HepG2 (cell line): ENCODE results near the gene AHCYL1. TPM values are rescaled to one million over a fixed set of nuclear protein-coding genes. Genes with fewer than 3 reads are reported as not detected.

Experiments used
- ATAC-seq: fragments of 200-7000 bp; cut with Tn5 transposase; 3 replicates; pipeline ENCODE4 v1.9.1; 2020; ENCODE audit warnings: mild to moderate bottlenecking, moderate library complexity
- BruUV-seq: library from RNA; stranded (reverse); fragments of 400-500 nt; replicated peaks from 2 replicates; lab custom pipeline; 2021; lab: Mats Ljungman, UMichigan
- CTCF ChIA-PET: fragments of 300-600 bp; formaldehyde crosslinking; extraction: SDS; loops from one replicate; lab custom pipeline; 2021; ENCODE audit warnings: low total read pairs, inconsistent platforms, low intra/inter-chr PET ratio; lab: Yijun Ruan, JAX
- POLR2A ChIA-PET: fragments of 350-600 bp; sonication (Branson Sonifier 250); formaldehyde crosslinking; loops from one replicate; lab custom pipeline; 2020; ENCODE audit warnings: antibody characterized with exemption, inconsistent platforms; lab: Yijun Ruan, JAX
- DNase-seq: peaks from one replicate; pipeline ENCODE4 v3.0.0-alpha.2; 2015; ENCODE audit warnings: low spot score
- FAIRE-seq: peaks from 3 replicates; lab custom pipeline; 2011; peaks lifted over from hg19 to GRCh38; lab: Jason Lieb, UNC
- H2AFZ ChIP-seq: one replicate; pipeline ENCODE4 v1.6.1; 2011; ENCODE audit warnings: low read length, inconsistent platforms
- H3K27ac ChIP-seq: fragments of 300-600 bp; 3 replicates; pipeline ENCODE4 v1.8.0; 2011; ENCODE audit warnings: mixed run types, mild to moderate bottlenecking, mixed read lengths, low read length, inconsistent platforms; ENCODE audit not compliant: insufficient read depth; ENCODE audit errors: extremely low read length
- H3K27me3 ChIP-seq, 2 experiments: fragments of 200-600 bp in 1 of 2; 2 replicates in 1 of 2; 3 replicates in 1 of 2; pipeline versions ENCODE4 v1.6.0 to v1.8.0; 2011; ENCODE audit warnings: low read length in 2 of 2, mild to moderate bottlenecking in 2 of 2, moderate library complexity in 2 of 2, inconsistent platforms in 1 of 2; ENCODE audit not compliant: insufficient read depth in 2 of 2, control insufficient read depth in 1 of 2
- H3K36me3 ChIP-seq, 2 experiments: fragments of 200-600 bp in 1 of 2; replicated peaks in 1 of 2; 2 replicates in 1 of 2; 3 replicates in 1 of 2; pipeline versions ENCODE4 v1.5.1 to v1.8.0; 2011; ENCODE audit warnings: low read length in 2 of 2, inconsistent platforms in 1 of 2; ENCODE audit not compliant: insufficient read depth in 2 of 2, control insufficient read depth in 1 of 2
- H3K4me1 ChIP-seq: 2 replicates; pipeline ENCODE4 v1.5.1; 2012; ENCODE audit warnings: low read length, inconsistent platforms; ENCODE audit not compliant: insufficient read depth
- H3K4me2 ChIP-seq: 2 replicates; pipeline ENCODE4 v1.6.0; 2011; ENCODE audit warnings: low read depth, low read length, inconsistent platforms
- H3K4me3 ChIP-seq, 3 experiments: fragments of 200-600 bp in 1 of 3; sonication (generic), shearing (Covaris generic) in 1 of 3; replicated peaks in 1 of 3; 2 replicates each; pipeline ENCODE4 v1.5.1; 2011 to 2016; ENCODE audit warnings: low read length in 3 of 3, inconsistent platforms in 2 of 3, low read depth in 2 of 3, mild to moderate bottlenecking in 2 of 3, control low read depth in 1 of 3, mixed read lengths in 1 of 3; ENCODE audit not compliant: insufficient read depth in 1 of 3
- H3K79me2 ChIP-seq: one replicate; pipeline ENCODE4 v1.6.1; 2011; ENCODE audit warnings: low read length, inconsistent platforms; ENCODE audit not compliant: insufficient read depth
- H3K9ac ChIP-seq: 2 replicates; pipeline ENCODE4 v1.6.0; 2011; ENCODE audit warnings: mild to moderate bottlenecking, low read depth, low read length, inconsistent platforms; ENCODE audit not compliant: insufficient read depth
- H3K9me3 ChIP-seq: 2 replicates; pipeline ENCODE4 v1.5.1; 2012; ENCODE audit warnings: mild to moderate bottlenecking, low read length
- H4K20me1 ChIP-seq: 2 replicates; pipeline ENCODE4 v1.6.0; 2011; ENCODE audit warnings: inconsistent platforms, mild to moderate bottlenecking, low read length, moderate library complexity; ENCODE audit not compliant: insufficient read depth
- DZIP1 ChIP-seq: sonication (generic); formaldehyde crosslinking; IDR thresholded peaks from 2 replicates; pipeline ENCODE4 v1.5.0; 2020; ENCODE audit warnings: mild to moderate bottlenecking, missing genetic modification reagents
- ERF ChIP-seq: IDR thresholded peaks from 2 replicates; pipeline ENCODE4 v1.6.1; 2018; ENCODE audit warnings: missing biosample characterization, missing genetic modification reagents
- ZNF619 ChIP-seq: sonication (generic); formaldehyde crosslinking; IDR thresholded peaks from 2 replicates; pipeline ENCODE4 v1.4.0; 2020; ENCODE audit warnings: mild to moderate bottlenecking, missing genetic modification reagents
- ZNF691 ChIP-seq: sonication (generic); formaldehyde crosslinking; IDR thresholded peaks from 2 replicates; pipeline ENCODE4 v1.4.0; 2020; ENCODE audit warnings: missing genetic modification reagents, low read depth, mild to moderate bottlenecking, borderline replicate concordance
- ZNF709 ChIP-seq: sonication (generic); formaldehyde crosslinking; IDR thresholded peaks from 2 replicates; pipeline ENCODE4 v1.5.0; 2020; ENCODE audit warnings: mild to moderate bottlenecking, missing genetic modification reagents
- ZNF790 ChIP-seq: sonication (generic); formaldehyde crosslinking; IDR thresholded peaks from 2 replicates; pipeline ENCODE4 v1.8.0; 2022; ENCODE audit warnings: missing genetic modification reagents, mild to moderate bottlenecking, borderline replicate concordance
- WGBS: methylation state at CpG from one replicate; pipeline ENCODE4 v1.1.6; 2017; ENCODE audit warnings: low lambda C conversion rate; 5-methylcytosine and 5-hydroxymethylcytosine counted together
- in situ Hi-C: cut with HindIII; loops from 2 replicates; pipeline ENCODE4 v1.10.0; 2017; ENCODE audit warnings: low pct_unique_long_range_greater_than_20kb; ENCODE audit not compliant: extremely low pct_ligation_motif_present
- intact Hi-C: fragments of 100-400 bp; cut with micrococcal nuclease; formaldehyde crosslinking; loops from one replicate; pipeline ENCODE4 v1.10.0; 2022; ENCODE audit not compliant: unreplicated experiment
- polyA plus RNA-seq, 8 experiments: library from polyadenylated mRNA; depleted of rRNA in 3 of 8; stranded (reverse) in 7 of 8; unstranded in 1 of 8; fragments of >200 nt; fragmentation: Illumina TruSeq in 4 of 8; extraction: Trizol in 4 of 8; gene quantifications; 2 replicates each; pipeline versions ENCODE4 v1.2.1 to v1.2.3, GENCODE V29; 2011 to 2016; ENCODE audit warnings: low read depth in 4 of 8, missing spikeins in 1 of 8, mixed read lengths in 1 of 8; ENCODE audit not compliant: insufficient read depth in 1 of 8
- total RNA-seq, 5 experiments: library from RNA; depleted of rRNA; stranded (reverse); fragments of >200 nt; fragmentation: Illumina TruSeq; extraction: Trizol; gene quantifications; 2 replicates each; pipeline ENCODE4 v1.2.3, GENCODE V29; 2016; ENCODE audit warnings: low read depth in 1 of 5
- TF ChIP-seq, protein P1 (sequence below): sonication (generic); formaldehyde crosslinking; IDR thresholded peaks from 2 replicates; pipeline ENCODE4 v1.5.0; 2020; ENCODE audit warnings: missing genetic modification reagents

Gene AHCYL1
- total and polyA plus RNA-seq, 2 of the 13 experiments (the other 11 are each of a cell fraction or from before 2014, with no cell fraction given), result 40.9 to 76.3 TPM

GRCh38 chr1:109980324-109981003 lies 4.1 kb upstream of the AHCYL1 start (continued):
- TF ChIP-seq ZNF691 (CRISPR knock-in tag), result 0 out of 2 replicates have a peak, but pooled peaks have one; percentile 28
- TF ChIP-seq, protein P1, sequence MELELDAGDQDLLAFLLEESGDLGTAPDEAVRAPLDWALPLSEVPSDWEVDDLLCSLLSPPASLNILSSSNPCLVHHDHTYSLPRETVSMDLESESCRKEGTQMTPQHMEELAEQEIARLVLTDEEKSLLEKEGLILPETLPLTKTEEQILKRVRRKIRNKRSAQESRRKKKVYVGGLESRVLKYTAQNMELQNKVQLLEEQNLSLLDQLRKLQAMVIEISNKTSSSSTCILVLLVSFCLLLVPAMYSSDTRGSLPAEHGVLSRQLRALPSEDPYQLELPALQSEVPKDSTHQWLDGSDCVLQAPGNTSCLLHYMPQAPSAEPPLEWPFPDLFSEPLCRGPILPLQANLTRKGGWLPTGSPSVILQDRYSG (CRISPR knock-in tag), result no peak
- no peak for TF ChIP-seq DZIP1 (CRISPR knock-in tag)
- TF ChIP-seq ERF (CRISPR knock-in tag), result 0 out of 2 replicates have a peak, but pooled peaks have one; percentile 25

DNA sequence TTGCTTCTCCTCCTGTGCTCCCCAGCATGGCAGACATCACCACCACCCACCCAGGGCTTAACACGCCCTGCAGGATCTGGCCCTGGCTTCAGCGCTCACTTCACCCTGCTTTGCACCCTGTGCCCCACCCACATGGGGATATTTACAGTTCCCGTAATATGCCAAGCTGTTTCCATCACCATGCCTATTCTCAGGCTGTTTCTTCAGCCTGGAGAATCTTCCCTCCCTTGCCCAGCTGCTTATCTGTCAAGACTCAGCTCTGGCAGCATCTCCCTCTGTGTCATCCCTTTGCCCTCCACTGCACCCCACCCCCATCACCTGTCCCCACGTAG lies 3.6 kb upstream of the AHCYL1 start:
- ChIA-PET CTCF (interaction anchor here (1.2 to 3.3 kb wide), 4 partner anchors 20 to 204 kb away, joined by 3 to 21 read pairs (median 18); no protein-coding TSS in a partner anchor), POLR2A (interaction anchor here (7.1 kb wide), 1 partner anchor 20 kb away, joined by 34 read pairs; no protein-coding TSS in a partner anchor)
- intact Hi-C loops (loop anchor here (2.0 to 10.0 kb wide), 4 partner anchors 50 to 436 kb away; partner anchors contain the start of genes GNAI3 and GSTM5), in situ Hi-C loops (loop anchor here (5.0 to 10.0 kb wide), 3 partner anchors 59 to 336 kb away; no protein-coding TSS in a partner anchor)
- TF ChIP-seq ZNF709 (CRISPR knock-in tag) (0 out of 2 replicates have a peak, but pooled peaks have one; percentile 0), ZNF790 (CRISPR knock-in tag) (0 out of 2 replicates have a peak, but pooled peaks have one; percentile 0), ZNF619 (CRISPR knock-in tag) (no peak)
- H3K27ac ChIP-seq, result no peak overlapping the region
- no peak overlapping the region for H3K4me2 ChIP-seq
- H3K4me3 ChIP-seq, result no peak overlapping the region
- H3K9me3 ChIP-seq, result peaks cover 15% of the 10 kb centered on the region
- no peaks in the 10 kb centered on the region for H3K36me3 ChIP-seq
- H2AFZ ChIP-seq, result no peak overlapping the region
- no peaks in the 10 kb centered on the region; a peak in 1 of 5 replicates for H3K27me3 ChIP-seq
- WGBS, result 62% methylated on average over 4 of the region's 4 CpGs
- no peak for FAIRE-seq
- no peak overlapping the region for H3K9ac ChIP-seq
- DNase-seq, result no peak
- ATAC-seq, result no peak
- peaks cover 77% of the 10 kb centered on the region for H3K4me1 ChIP-seq
- no TSS peak for BruUV-seq
- H4K20me1 ChIP-seq, result no peaks in the 10 kb centered on the region
- peaks cover 11% of the 10 kb centered on the region for H3K79me2 ChIP-seq
